GM21528 (cell line): Measurements from ENCODE around the gene SCGB1D2.

Experiments
- ATAC-seq: cut with Tn5 transposase; IDR thresholded peaks from one replicate; pipeline ENCODE4 v1.9.1; 2021; ENCODE audit warnings: mild to moderate bottlenecking, moderate library complexity; ENCODE audit not compliant: unreplicated experiment, low FRiP score

The SCGB1D2 gene

DNA sequence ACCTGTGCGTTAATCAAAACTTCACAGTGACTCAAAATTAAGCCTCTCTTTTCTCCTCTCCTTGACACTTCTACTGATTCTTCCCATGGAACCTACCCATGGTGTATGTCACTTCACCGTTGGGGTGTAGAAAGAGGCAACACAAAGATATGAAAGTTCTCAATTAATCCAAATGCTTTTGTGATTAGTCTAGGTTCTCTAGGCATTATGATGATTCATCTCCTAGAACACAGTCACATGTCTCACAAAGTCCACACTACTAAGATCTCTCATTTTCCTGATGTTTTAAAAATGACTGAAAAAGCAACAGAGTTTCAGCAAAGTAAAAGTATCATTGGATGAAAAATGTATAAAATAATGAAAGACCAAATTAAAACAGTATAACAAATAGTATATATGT is 14.2 kb downstream of the SCGB1D2 start:
- ATAC-seq: no peak

DNA sequence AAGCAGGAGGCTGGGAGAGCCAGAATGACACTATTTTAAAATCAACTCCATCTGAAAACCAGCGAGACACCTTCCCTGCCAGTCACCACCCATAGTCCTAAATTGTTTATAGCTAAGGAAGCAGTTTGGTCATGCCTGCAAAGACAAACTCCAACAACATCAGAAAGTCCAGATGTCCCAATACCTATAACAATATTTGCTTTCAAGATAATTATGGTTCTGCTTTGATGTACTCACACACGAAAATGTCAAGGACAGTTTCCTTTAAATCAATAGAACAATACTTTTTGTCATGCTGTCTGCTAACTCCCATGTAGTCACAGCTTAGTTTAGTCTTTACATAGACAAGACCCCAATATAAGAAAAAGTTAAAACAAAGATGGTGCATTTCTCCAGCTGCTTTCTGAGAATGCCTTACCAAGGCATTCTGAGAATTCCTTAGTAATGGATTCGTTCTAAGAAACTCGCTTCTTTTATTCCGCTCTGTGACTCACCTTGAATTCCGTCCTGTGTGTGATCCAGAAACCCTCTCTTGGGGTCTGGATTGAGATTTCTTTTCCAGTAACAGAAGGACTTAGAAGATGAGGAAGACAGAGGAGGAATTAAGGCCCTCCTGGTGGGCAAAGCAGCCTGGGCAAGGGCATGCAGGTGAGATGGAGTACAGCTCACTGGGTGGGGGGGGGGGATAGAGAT is 18.4 kb downstream of the SCGB1D2 start:
- no peak for ATAC-seq

DNA sequence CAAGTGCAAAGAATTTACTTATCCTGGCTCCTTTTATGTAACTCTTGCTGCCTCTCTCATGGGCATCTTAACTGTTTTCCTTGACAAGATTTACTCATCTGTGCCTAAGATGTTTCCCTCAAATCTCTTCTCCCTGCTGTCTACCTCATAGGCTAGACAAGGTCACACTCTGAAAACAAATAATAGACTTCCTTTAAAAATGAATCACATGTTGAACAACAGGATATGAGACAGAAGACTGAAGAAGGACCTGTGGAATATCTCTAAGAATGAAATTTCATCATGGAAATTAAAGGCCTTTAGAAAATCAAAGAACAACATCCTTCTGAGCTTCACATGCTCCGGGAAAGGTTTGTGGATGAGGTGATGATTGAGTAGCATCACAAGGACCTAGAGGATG is 22.0 kb downstream of the SCGB1D2 start:
- no peak for ATAC-seq

DNA sequence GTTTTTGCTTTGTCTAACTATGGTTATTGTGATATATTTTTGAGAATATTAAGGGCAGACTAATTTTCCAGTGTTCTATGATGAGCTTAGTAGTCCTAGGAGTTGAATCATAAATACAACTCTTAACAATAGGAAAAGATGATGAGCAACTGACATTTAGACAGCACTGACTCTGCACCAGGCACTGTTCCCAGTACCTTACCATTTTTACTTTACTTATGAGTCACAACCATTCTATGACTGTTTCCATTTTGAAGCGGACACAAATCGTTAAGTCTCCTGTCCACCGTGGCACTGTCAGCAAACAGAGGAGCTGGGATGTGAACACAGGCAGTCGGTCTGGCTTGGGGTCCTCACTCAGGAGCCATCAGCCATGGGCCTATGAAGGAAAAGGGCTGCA is 24.5 kb downstream of the SCGB1D2 start:
- no peak for ATAC-seq

DNA sequence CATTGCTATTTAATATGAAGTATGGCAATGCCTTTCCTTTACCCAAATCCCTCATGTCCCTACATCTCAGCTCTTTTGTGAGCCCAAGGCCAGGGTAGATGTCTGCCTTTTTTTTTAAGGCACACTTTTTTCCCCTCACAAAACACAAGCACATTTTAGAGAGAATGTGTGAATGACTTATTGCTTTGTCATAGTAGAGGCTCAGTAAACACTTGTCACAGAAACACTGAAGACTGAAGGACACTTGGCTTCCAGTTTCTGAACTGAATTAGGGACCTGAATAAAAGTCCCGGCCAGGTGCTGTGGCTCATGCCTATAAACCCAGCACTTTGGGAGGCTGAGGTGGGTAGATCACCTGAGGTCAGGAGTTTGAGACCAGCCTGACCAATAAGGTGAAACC is 25.0 kb downstream of the SCGB1D2 start:
- ATAC-seq: no peak

DNA sequence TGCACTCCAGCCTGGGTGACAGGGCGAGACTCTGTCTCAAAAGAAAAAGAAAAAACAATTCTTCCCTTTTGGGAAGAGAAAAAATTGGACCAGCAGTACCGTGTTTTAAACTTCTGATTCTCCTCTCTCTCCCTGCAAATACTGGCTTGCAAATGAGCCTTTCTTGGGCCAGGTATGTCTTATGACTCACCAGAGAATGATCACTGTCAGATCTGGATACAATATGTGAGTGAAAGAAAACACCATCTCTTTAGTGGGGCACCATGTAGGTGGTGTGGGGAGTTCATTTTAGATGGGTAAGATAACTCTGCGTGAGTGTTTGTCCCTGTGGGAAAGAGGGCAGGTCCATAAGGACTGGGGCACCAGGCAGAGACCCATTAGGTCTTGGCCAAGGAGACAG is 25.5 kb downstream of the SCGB1D2 start:
- ATAC-seq: no peak

DNA sequence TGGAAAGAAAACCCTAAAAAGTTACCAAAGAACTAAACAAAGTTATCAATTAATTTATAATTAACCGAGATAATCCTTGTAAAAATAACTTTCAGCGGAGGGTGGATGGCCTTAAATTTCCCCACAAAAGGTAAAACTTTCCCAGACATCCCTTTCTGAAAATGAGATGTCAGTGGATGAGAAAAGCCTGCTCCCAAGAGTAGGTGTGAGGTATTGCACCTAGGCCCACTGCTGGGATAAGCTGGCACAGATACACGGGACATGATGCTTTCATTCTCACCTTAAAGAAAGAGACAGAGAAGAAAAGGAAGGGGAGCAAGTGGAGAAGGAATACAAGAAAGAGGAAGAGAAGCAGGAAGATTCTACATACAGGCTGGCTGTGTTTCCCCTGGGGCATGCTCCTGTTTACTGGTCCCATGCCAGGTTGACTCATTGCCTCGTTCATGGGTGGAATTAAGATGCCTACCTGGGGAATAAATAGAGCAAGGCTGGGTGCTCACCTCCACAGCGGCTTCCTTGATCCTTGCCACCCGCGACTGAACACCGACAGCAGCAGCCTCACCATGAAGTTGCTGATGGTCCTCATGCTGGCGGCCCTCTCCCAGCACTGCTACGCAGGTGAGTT is 27.7 kb downstream of the SCGB1D2 start, which contains the start of gene SCGB2A2:
SCGB2A2 (plus strand) TSS at position 505 of the 625 bp plus-strand sequence; CDS start at position 564, 59 bp downstream.
- ATAC-seq: no peak

DNA sequence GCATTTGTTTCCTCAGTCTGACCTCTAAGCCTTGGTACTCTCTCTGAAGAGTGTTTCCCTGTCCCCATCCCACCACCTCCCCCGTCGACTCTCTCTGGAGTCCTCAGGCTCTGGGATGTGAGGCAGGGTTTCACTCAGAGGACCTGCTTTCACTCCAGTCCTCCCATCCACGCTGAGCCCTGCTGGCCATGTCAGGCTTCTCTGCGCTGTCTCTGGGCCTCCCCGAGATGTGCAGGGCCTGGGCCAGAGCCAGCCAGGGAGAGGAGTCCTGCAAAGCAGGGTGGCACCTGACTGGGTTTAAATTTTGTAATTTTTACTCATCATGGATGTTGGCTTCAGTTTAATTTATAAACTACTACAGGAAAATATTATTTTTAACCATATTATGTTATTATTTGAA is 31.2 kb downstream of the SCGB1D2 start:
- no peak for ATAC-seq

DNA sequence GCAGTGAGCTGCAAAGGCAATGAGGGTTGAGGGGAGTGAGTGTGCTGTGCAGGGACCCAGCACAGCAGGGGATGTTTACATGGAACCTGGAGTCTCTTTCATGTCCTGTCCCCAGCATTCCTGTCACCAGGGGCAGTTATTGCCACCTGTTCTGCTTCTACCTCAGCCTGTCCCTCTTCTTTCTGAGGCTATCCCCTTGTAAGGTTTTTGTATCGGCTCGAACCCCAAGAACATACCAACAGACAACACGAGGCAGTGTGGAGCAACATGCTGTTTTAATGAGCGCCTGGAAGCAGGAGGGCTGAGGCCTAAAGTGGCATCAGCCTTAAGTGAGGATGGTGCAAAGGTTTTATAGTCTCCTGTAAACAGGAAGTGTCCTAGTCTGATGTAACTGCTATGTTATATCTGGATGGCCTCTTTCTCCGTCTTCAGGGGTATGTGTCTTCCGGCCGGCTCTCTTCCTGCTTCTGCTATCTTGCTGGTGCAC is 31.8 kb downstream of the SCGB1D2 start:
- ATAC-seq: no peak

DNA sequence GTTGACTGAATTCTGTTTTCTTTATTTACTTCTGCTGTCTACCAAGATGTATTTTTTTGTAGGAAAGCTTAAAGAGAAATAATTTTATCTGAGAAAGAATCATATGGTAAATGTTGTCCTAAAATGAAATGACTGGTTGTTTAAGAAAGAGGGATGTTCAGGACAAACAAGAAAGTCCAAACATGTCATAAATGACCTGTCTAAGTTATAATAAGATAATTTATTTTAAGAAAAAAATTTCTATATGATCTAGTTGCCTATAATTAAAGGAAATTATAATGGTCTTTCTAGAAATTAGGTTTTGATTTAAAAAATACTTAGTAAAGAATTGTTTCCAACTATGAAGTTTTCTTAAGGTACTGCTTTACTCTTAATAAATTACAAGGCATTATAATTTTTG is 38.4 kb downstream of the SCGB1D2 start:
- no peak for ATAC-seq
